HG03159 (cell line): ENCODE measurements around the gene DNAJC4.

Experiments used
- ATAC-seq: cut with Tn5 transposase; IDR thresholded peaks from one replicate; pipeline ENCODE4 v1.9.1; 2021; ENCODE audit warnings: mild to moderate bottlenecking, moderate library complexity; ENCODE audit not compliant: unreplicated experiment

The DNAJC4 gene

GRCh38 chr11:64227405-64227956, 2.9 kb upstream of the DNAJC4 start:
- ATAC-seq = no peak

GRCh38 chr11:64229090-64229743, 1.1 kb upstream of the DNAJC4 start:
- no peak for ATAC-seq

GRCh38 chr11:64229744-64230170, 591 bp upstream of the DNAJC4 start:
- no peak for ATAC-seq

- ATAC-seq = no peak
Observed at GRCh38 chr11:64230985-64231365, 627 bp downstream of the DNAJC4 start.

GRCh38 chr11:64231546-64231945, 1.2 kb downstream of the DNAJC4 start:
- ATAC-seq = no peak

- ATAC-seq = no peak
Observed at GRCh38 chr11:64232182-64232966, 2.0 kb downstream of the DNAJC4 start.

GRCh38 chr11:64232967-64233315, 2.6 kb downstream of the DNAJC4 start:
- no peak for ATAC-seq

- ATAC-seq = no peak
Observed at GRCh38 chr11:64233913-64234586, 3.7 kb downstream of the DNAJC4 start, which contains the start of gene VEGFB. TSS of gene VEGFB (plus strand) at chr11:64234584. CDS start at chr11:64234834, 250 bp downstream.

GRCh38 chr11:64234647-64235379, 4.5 kb downstream of the DNAJC4 start:
- no peak for ATAC-seq

GRCh38 chr11:64235437-64236161, 5.3 kb downstream of the DNAJC4 start:
- no peak for ATAC-seq

- ATAC-seq = no peak
Observed at GRCh38 chr11:64237484-64237951, 7.2 kb downstream of the DNAJC4 start.

- no peak for ATAC-seq
Observed at GRCh38 chr11:64238076-64238475, 7.7 kb downstream of the DNAJC4 start.

- ATAC-seq = no peak
Observed at GRCh38 chr11:64238999-64239398, 8.7 kb downstream of the DNAJC4 start.

- peak; percentile 7 for ATAC-seq
Observed at GRCh38 chr11:64239662-64240434, 9.5 kb downstream of the DNAJC4 start.

- ATAC-seq = peak; percentile 38
Observed at GRCh38 chr11:64240435-64241240, 10.3 kb downstream of the DNAJC4 start, which contains the start of gene FKBP2. TSS of gene FKBP2 (plus strand) at chr11:64241095. CDS start at chr11:64242388, 1,293 bp downstream.

- ATAC-seq = peak; percentile 56
Observed at GRCh38 chr11:64241241-64241490, 10.8 kb downstream of the DNAJC4 start.

- ATAC-seq = peak; percentile 57
Observed at GRCh38 chr11:64241491-64242374, 11.4 kb downstream of the DNAJC4 start.
